Stimulated activated naive CD4-positive, alpha-beta T cell treated with Interleukin-2 at 50 U/mL for 16 hours (primary cell): ENCODE measurements around the gene CDH22.

Experiments
- DNase-seq: peaks from one replicate; lab custom pipeline; 2025; lab: John Stamatoyannopoulos, UW

Gene CDH22

DNA sequence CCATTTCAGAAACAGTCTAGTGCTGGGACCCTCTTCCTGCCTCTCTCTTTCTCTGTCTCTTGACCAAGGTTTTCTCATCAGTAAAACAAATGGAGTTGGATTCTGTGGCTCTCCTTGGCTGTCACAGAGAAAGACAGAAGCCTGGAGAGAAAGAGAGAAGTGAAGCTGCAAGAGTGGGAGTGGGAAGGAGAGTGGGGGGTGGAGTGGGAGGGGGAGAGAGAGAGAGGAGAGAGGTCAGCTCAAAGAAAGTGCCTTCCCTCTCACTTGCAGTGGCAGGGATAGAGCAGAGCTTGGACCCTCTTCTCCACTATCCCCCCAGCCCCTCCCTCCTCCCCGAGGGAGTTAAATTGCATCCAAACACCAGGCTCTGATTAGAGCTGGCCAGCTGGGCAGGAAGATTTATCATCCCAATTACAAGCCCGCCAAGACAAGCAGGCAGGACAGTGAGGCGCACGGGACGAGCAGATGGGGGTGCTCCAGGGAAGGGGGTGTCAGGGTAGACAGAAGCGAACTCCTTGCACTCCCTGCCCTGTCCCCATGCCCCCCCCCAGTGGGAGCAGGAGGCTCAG is 115.8 kb downstream of the CDH22 start:
- no peak for DNase-seq

DNA sequence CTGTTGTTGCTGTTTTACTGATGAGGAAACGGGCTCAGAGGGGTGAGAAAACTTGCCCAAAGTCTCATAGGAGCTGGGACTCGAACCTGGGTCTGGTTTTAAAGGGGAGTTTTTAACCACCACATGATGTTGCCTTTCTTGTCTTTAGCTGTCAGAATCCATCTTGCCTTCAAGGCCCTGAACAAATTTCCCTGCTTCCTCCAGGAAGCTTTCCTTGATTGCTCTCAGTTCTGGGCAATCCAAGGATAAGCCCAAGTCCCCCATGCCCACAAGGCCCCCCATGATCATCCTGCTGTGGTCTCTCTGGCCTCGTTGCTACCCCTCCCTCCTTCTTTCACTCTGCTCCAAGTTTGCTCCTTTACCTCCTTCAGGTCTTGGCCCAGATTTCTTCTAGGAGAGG is 116.7 kb downstream of the CDH22 start:
- DNase-seq = no peak

DNA sequence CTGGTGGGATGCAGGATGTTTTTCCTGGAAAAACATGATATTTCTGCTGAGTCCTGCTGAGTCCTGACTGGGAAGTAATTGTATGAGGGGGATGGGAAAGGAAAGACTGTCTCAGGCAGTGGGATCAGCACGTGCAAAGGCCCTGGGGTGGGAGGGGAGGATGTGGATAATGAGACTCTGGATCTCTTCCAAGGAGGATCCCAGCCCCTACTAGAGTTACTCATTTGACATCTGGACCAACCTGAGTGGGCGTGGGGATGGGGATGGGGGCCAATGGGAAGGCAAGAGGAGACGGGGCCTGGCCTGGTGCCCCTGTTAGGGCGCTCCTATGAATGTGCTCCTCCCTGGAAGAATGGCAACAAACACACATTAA is 117.1 kb downstream of the CDH22 start:
- DNase-seq = no peak

DNA sequence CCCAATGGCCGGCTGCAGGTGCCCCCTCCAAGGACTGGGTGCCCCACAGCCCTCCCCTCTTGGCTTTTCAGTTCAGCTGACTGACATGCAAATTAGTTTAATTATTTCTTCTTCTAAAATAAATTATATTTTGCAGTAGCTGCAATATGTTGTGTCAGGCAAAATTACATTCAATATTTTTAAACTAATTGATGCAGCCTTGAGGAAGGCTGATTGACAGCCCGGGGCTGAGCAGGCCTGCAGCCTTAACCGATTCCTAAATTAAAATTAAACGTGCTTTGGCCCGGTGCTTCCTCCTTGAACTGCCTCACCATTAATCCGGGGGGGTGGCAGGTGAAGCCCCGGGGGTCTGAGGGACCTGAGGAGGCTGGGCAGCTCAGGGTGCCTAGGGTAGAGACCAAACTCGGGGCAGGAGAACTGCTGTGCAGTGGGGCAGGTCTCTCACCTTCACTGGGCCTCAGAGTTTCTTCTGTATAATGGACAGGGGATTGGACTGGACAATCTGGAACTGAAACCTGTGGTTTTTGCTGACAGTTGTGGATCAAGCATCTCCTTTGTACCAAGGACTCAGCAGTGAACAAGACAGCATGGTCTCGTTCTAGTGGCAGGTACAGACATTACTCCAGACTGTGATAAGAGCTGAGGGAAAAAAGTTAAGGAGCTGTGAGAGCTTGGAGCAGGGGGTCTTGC is 117.7 kb downstream of the CDH22 start:
- no peak for DNase-seq

DNA sequence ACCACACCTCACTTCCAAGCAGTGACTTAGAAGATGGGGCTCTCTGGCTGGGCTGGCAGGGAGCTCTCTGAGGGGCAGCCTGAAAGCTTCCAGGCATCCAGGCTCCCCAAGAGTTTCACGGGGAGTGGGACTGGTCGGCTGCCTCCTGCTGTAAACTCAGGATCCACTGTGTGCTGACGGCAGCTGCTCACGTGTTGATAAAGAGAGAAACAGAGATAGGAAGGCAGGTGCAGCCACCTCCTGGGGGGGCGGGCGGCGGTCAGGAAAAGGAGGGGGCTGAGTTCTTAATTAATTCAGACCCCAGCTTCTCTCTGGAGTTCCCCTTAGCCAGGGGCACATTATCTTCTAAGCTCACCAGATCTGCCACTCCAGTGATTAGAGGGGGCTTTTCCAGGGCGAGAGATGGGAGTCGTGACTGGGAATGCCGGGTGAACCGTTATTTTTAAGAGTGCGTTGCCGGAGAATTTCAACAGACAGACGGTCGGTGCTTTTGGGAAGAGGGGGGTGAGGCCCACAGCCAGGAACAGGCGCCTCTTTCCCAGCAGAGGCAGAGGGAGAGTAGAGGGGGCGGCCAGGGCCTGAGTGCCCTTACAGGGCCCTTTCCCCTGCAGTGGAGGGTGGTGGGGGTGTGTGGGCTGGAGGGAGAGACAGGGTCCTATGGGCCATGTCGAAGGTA is 119.3 kb downstream of the CDH22 start:
- DNase-seq = no peak

DNA sequence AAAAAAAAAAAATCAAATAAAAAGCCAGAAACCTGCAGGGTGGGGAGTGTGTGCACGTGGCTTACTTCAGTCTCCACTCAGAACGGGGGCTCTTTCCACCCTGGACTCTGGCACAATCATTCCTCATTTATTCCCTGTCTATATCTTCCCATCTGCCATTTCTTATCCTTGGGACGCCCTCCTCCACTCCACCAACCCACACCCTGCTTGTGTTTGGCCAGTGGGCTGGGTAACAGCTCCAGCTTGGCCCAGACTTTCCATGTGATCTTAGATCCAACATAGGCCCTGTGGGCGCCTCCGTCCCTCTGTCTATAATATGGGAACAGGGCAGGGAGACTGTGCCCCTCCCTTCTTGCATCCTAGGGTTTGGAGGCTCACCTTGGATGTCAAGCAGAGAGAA is 122.1 kb downstream of the CDH22 start:
- DNase-seq = no peak

DNA sequence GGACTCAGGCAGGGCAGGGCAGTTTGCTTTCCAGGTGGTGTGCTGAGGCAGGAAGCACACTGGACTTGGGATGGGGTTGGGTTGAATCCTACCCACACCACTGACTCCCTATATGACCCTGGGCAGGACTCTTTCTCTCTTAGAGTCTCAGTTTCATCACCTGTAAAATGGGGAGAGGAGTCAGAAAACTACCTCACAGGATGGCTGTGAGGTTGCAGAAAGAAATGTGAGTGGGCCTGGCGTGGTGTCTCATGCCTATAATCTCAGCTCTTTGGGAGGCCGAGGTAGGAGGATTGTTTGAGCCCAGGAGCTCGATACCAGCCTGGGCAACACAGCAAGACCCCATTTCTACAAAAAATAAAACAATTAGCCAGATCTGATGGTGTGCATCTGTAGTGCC is 122.9 kb downstream of the CDH22 start:
- DNase-seq = no peak

DNA sequence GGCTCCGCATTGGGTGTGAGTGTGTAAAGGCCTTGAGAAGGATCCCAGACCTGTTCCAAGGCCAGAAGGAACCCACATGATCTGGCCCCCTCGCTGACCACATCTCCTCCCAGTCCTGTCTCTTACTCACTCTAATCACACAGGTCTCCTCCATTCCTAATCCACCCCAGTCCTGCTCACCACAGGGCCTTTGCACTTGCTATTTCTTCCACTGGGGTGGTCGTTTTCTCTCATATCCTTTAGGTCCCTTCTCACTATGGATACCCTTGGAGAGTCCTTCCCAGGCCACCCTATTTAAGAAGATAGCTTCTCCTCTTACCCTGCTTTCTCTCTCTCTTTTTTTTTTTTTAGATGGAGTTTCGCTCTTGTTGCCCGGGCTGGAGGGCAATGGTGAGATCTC is 124.5 kb downstream of the CDH22 start:
- DNase-seq = no peak

DNA sequence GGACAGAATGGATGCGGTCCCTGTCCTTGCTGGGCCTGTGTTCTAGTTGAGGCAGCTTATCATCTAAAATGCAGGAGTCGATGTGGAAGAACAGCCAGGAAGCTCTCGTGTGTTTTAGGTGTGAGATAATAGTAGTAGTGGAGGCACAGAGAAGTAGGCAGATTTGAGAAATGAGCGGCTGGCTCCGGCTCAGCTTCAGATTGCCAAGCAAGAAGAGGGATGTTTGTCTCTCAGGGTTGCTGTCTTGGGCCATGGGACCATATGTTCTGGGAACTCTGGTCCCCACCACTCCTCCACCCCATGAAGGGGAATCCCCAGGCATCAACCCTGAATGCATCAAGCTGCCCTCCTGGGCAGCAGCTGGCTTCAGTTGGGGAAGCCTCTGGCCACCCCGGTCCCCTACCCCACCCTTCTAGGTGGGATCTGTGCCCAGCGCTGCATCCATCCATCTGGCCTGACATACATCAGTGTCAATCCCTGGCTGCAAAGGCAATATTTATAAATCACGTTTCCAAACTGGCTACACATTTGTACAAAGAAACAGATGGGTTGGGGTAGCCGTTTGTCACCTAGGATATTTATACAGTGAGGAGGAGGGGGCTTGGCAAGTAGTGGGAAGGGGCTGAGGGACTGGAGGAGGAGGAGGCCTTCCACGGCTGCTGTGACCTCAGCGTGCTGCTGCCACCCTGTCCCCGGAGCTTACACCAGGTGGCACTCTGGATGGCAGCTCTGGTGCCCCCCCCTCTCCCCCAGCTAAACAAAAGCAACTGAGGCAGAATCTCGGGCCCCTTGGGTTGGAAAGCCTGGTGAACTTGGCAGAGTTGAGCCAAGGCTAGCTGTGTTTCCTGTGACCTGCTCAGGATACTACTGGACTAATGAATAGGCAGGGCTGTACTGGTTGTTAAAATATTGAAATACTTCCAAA is 125.8 kb downstream of the CDH22 start:
- no peak for DNase-seq

DNA sequence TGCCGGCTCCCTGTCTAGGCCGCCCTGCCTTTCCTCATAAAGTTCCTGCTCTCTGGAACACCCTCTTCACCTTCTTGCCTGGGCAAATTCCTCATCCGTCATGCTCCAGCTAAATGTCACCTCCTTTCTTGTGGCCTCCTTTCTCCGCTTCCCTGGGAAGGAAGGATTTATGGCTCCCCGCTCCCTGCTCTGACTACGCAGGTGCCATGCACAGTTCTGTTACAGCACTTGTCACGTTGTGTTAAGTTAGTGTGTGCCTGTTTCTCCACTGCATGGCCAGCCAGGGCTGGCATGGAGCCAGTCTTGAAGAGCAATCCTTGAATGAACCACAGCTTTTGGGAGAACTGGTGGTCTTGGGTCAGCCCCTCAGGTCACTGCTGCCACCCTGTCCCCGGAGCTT is 128.4 kb downstream of the CDH22 start:
- DNase-seq = no peak

DNA sequence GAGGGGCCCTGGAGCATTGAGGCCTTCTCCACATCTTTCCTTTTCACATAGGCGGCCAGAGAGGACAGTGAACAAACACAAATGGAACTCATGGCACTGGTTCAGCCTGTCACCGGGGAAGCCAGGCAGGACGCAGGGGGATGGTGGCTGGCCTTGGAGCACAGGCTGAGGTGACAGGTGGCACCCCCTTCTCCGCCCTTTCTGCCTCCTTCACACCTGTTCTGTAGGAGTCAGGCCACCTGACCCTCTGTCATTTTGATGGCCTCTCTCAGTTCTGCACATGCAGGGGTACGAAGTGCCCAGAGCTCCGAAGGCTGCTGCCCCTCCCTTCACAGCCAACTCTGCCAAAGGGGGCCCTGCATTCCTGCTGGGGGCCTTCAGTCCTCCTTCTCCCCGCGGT is 129.4 kb downstream of the CDH22 start:
- DNase-seq = no peak

DNA sequence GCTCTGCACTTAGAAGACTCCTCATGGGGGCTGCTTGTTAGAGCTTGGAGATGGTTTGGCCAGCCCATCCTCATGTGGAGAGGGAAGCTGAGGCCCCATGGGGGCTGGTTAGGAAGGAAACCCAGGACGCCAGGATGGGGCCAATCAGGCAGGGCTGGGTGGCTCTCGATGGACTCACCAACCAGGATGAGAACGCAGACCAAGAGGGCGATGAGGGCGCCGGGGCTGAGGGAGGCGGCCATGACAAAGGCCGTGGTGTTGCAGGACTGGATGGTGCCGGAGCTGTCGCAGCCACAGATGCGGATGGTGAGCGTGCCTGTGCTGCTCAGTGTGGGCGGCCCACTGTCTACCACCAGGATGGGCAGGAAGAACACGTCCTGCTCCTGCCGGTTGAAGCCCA is 130.5 kb downstream of the CDH22 start:
- no peak for DNase-seq

DNA sequence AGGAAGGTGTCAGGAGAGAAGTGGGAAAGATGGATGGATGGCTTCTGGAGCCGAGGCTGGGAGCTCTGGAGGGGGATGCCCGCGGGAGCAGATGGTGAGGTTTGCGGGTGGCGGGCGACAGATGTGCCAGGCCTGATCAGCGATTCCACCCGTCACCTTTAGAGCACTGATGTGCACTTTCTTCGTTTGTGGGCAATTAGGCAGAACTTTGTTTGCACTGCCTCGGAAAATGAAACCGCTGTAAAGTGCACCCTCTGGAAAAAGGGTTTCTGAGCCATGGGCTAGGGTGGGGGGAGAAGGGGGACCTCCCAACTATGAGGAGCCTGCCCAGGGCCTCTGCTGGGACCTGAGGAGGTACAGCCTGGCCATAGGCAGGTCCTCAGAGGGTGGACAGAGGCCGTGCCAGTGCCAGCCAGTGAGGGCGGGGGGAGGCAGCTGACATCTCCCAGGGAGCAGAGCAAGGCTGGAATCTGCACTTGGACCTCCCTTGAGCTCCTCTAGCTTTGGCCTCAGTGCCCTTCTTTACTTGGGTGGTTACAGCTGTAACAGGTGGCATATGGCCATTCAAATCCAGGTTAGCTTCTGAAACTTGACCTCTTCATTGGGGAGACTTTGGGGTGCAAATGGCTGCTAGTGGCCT is 131.4 kb downstream of the CDH22 start:
- DNase-seq = no peak

DNA sequence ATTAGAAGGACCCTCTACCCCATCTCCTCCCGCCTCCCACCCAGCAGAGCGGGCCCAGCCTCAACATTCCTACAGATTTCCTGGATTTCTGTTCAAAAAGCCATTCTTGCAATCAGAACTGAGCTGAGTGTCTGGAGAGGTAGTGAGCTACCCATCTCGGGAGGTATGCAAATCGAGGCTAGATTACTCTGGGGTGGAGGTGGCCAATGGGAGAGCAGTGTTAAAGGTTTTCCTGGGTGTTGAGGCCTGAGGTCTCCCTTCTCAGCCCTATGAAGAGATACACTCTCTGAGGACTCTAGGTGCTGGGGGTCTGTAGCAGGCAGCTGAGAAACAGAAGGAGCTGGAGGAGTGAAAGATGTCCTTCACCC is 133.2 kb downstream of the CDH22 start:
- no peak for DNase-seq

DNA sequence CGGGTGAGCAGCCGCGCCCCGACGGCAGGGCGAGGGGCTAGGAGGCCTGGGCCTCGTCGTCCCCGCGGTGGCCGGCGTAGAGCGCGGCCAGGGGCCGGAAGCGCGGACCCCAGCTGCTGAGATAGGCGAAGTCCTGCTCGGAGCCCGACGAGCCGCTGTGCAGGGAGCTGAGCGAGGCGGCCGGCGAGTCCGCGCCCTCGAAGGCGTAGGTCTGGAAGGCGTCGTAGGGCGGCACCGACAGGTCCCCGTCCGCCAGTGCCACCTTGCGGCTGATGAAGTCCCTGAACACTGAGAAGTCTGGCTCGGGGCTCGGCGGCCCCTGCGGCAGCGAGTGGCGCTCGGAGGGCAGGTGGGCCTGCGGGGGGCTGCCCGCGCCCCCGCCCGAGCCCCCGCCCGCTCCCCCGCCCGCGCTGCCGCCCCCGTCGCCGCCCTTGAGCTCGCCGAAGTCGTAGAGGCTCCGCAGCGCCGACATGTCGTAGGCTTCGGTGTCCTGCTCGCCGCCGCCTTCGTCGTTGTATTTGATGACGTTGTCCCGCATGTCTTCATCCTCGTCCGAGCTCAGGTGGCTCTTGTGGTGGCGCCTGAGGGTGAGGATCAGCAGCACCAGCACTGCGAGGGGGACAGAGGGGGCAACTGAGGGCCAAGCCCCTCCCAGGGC is 133.7 kb downstream of the CDH22 start:
- peak; percentile 68 for DNase-seq

DNA sequence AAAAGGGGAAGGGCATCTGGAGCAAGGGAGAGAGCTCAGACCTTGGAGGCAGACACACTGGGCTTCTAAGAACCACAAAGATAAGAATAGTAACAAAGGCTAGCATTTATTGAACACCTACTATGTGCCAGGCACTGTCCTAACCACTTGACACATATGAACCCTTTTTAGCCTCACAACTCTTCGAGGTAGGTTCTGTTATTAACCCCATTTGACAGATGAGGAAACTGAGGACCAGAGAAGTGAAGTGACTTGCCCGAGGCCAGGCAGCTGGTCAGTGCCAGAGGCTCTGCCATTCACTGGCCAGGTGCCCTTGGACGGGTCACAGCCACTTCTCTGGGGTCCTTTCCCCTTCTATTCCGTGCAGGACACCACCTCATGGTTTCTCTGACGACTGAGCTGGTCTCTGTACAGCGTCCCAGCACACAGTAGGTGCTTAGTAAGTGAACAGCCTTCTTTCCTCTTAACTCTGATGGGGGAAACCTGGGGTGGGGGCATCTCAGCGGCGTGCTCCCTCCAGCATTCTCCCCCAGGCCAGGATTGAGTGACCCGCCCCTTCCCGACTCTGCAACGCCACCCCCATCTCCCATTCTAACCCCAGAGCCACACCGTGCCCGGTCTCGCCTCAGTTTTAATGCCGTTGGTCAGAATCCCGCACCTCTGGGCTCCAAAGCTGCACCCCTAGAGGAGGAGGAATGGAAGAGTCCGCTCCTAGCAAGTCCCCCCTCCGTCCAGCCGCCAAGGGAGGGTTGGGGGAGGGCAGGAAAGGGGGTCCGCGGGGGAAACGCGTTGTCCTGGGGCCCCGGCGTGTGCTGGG is 134.4 kb downstream of the CDH22 start:
- no peak for DNase-seq

DNA sequence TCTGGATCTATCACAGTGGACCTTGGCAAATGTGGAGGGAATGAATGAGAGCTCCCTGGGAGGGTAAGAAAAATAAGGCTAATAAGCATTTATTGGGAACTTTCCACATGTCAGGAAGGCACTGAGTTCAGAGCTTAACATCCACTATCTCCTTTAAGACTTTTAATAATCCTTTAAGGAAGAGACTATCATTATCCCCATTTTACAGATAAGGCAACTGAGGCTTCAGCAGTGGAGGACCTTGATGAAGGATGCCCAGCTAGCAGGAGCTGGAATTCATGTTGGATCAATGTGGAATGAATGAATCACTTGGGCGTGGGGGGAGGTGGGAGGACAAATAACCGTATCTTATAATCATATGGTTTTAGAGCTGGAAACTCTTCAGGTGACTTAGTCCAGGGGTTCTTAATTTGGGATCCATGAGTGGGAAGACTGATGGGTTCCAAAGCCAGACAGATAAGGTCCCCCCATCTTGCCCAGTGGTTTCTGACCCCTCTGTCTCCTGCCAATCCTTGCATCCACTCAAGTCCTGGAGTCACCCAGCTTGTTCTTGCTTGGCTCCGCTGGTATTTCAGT is 135.2 kb downstream of the CDH22 start:
- no peak for DNase-seq

DNA sequence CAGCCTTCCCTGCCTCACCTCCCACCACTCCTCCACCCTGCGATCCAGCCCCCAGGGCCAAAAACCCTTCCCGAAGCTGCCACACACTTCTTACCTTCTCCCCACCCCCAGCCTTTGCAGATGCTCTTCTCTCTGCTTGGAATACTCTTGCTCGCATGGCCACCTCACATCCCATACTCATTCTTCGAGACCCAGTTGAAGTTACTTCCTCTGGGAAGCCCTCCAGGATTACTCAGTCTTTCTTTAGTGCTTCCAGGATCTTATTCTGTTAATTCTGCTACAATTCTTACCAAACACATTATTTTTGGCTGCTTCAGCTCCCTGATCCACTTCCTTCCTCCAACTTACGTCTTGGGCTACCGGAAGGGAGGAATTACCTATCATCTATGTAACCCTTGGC is 135.8 kb downstream of the CDH22 start:
- no peak for DNase-seq

DNA sequence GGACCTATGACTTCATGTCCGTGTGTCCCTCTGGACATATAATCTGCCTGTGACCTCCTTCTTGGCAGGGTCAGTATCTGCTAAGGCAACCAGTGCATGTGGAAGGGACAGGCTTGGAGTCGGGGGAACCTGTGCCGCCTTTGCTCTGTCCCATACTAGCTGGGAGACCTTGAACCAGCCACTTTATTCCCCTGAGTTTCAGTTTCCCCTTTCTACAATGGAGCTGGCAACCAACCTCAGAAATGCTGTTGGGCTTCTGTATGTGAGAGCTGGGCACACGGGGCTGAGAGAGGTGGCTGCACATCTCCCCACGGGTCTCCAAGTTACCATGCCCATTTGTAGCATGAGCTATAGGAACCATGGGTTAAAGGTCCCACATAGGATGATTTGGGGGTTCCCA is 136.4 kb downstream of the CDH22 start:
- DNase-seq = no peak

DNA sequence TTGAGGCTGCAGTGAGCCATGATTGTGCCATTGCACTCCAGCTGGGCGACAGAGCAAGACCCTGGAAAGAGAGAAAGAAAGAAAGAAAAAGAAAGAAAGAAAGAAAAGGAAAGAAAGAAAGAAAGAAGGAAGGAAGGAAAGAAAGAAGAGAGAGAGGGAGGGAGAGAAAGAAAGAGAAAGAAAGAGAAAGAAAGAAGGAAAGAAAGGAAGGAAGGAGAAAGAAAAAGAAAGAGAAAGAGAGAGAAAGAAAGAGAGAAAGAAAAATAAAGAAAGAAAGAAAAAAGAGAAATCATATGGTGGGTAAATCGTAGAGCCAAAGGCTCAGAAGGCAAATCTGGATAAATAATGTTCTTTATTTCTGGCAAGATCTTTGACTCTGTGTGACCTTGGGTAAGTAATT is 136.8 kb downstream of the CDH22 start:
- DNase-seq = no peak
